Raji (cell line): Measurements from ENCODE around the gene UBAP1L.
A peak's percentile ranks its signal among the peaks of the same experiment; 100 is the strongest.

Source experiments
- POLR2A ChIP-seq: IDR thresholded peaks from 2 replicates; pipeline ENCODE4 v1.6.1; 2011; ENCODE audit warnings: low read depth, low read length, control low read depth; ENCODE audit not compliant: insufficient read depth

Gene UBAP1L

DNA sequence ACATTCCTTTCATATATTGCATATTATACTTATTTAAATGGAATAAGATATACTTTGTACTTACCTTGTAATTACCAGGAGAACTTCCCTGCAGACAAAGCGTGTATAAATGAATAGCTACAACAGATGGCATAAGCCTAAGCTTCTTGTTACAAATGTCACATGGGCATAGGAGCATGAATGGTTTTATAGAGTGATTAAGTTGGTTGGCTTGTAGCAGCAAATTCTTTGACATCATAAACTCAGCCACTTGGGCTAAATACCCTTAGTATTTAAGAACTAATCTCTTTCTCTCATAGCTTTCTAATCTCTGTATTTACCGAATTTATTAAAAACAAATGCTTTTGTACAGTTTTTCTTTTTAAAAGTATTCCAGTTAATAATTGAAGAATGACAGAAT lies at the start of gene UBAP1L:
Gene UBAP1L (minus strand): TSS at position 115 of the 400 bp plus-strand sequence. CDS start 8,985 bp downstream, outside the sequence.
- no peak for TF ChIP-seq POLR2A

DNA sequence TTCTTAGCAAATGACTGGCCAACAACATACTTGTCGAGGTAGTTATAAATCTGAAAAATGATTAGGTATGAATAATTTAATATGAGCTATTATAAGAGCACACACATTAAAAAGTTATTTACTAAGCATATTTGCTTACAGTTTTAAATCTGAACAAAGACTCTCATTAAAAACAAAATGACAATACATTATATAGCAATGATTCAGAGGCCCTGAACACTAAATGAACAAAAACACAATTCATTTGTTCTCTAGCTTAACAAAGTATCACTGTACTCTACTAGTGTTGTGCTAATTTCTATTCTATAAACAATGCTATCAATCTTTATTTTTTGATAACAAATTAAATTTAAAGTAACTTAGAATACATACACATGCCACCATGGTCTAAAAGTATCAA lies 49.1 kb upstream of the UBAP1L start:
- TF ChIP-seq POLR2A, result no peak

DNA sequence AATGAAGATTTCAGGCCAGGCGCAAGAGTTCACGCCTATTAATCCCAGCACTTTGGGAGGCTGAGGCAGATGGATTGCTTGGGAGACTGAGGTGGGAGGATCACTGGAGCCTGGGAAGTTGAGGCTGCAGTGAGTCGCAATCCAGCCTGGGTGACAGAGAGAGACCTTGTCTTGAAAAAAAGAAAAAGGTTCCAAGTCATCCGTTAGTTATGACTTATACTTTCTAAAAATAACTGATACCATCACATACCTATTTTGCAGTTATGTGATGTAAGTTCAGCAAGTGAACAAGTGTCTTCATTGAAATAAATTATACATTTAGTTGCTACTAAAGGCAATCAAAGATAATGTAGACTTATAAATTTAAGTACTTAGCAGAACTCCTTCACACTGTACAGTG lies 48.0 kb upstream of the UBAP1L start:
- no peak for TF ChIP-seq POLR2A

DNA sequence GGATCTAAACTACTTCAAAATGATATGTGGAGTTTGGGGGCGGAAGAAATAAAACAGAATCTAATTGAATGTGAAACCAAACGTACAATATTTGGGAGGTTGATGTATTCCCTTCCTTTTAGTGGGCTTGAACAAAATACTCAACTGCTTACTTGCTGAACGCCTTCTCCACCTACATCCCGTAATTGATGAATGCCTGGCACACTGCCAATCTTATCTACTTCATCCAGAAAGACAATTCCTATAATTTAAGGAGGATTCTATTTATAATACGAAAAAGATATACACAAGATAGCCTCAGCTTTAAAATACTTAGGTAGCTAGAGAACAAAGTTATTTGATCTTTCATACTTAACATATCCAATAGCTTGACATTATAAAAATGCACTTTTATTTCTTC lies 41.7 kb upstream of the UBAP1L start:
- TF ChIP-seq POLR2A, result no peak

DNA sequence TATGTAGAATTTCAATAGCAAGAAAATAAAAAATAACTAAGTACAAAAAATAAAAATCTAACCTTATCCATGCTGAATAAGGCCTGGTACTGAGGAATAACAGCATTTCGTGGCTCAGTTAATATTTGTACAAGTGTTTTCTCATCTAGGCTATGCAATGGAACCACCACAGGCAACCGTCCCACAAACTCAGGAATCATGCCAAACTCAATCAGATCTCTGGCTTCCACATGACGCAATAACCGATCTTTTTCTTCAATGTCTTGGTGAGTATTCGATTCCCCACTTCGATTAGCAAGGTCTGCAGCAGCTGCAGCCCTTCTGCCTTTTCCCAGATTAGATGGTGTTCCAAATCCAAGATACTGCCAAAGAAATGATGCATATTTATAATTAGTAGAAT lies 39.7 kb upstream of the UBAP1L start:
- TF ChIP-seq POLR2A, result no peak

DNA sequence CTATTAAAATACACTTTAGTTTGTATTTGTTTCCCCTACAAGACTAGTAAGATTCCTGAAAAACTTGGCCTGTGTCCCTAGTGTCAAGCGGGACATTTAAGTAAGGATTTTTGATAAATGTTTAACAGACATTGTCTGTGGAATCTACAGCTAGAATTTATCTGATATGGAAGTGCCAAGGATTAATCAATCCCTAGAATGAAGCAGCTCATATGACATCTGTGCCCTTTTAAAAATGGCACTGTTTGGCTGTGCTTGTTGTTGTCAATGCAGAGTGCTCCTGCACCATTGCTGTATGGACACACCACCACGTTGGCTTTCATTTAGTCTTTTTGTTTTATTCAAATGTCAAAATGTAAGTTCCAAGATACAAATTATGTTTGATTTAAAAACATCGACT lies 32.9 kb upstream of the UBAP1L start:
- no peak for TF ChIP-seq POLR2A

DNA sequence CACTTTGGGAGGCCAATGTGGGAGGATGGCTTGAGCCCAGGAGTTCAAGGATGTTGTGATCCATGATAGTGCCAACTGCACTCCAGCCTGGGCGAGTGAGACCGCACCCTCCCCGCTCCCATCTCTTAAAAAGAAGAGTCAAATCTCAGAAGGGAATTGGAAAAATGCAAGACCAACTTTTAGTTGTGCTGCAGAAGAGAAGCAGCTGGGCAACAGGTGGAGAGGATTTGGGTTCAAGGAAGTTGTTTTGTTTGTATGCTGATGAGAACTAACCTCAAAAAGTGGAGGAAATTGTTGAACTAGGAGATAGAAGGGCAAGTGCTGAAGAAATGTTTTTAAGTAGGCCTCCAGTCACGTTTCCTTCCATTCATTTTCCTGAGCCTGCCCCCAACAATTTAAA lies 31.4 kb upstream of the UBAP1L start:
- no peak for TF ChIP-seq POLR2A

DNA sequence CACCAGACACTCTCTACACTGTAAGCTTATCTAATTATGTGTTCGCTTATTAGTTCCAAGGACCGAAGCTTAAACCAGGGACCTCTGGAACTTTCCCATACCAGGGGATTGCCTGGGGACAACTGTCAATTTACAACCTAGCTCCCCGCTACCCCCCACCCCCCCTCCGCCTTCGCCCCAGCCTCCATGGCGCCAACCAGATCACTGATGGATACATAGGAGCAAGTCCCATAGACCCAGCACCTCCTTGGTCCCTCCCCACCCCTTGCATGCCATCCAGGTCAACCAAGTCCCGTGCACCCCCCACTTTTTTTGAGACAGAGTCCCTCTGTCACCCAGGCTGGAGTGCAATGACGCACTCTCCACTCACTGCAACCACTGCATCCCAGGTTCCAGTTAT lies 19.5 kb upstream of the UBAP1L start:
- no peak for TF ChIP-seq POLR2A

DNA sequence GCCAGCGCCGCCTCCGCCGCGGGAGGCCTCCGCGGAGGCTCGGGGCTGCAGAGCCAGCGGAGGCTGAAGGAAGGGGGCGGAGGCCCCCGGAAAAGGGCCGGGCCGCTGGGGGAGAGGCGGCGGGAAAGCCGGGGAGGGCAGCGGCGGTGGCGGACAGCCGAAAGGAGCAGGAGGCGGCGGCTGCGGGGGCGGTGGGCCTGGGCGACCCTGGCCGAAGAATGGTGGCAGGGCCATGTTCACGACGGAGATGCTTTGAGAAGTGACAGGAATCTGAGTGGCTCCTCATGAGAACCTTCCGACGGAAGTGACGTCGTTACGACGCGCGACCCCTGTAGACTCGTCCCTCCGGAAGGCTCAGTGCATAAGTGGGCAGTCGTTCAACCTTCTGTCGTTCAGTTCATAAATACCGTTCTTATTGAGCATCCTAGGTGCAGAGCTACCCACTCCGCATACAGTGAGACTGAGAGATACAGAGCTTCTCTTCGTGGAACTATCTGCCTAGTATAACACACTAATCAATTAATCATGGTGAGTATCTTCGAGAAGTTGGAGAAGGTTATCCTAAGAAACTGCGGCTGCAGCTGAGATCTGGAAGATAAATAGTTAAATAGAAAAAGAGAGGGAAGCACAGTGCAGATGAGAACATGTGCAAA lies 18.7 kb upstream of the UBAP1L start, which contains the start of gene PDCD7:
Gene PDCD7 (minus strand): TSS at position 261 of the 653 bp plus-strand sequence. CDS start 27 bp downstream, at position 234.
- peak; percentile 99 for TF ChIP-seq POLR2A

DNA sequence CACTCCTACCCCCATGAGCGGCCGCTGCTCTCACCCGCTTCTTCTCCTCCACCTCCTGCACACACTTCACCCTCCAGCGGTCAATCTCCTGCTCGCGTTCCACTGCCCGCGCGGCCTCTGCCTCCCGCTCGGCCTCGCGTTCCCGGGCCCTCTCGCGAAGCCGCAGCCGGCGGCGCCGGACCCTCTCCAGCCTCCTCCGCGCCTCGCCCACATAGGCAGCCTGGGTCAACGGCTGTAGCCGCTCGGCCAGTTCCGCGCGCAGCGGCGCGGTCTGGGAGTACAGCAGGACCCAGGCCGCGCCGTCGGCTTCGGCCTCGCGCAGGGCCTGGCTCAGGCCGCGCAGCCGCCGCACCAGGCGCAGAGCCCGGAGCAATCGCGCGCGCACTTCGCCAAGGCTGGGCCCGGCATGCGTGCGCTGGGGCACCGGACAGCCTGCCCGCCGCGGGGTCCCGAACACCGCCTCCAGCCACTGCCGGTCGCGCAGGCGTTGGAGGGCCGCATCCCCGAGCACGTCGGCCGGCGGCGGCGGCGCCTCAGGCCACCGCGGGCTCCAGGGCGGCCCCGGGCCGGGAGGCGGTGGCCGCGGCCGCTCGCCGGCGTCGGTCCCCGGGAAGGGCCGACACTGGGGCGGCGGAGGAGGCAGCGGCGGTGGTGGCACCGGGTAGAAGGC lies 18.0 kb upstream of the UBAP1L start:
- TF ChIP-seq POLR2A, result no peak; the same call in 1 of the 2 replicates

DNA sequence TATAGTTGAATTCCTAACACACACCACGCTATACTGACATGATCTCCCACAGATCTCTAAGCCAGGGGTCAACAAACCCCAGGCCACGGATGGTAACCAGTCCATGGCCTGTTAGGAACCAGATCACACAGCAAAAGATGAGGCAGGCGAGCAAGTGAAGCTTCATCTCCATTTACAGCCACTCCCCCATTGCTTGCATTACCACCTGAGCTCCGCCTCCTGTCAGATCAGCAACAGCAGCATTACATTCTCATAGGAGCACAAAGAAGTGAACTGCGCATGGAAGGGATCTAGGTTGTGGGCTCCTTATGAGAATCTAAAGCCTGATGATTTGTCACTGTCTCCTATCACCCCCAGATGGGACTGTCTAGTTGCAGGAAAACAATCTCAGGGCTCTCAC lies 15.9 kb upstream of the UBAP1L start:
- no peak for TF ChIP-seq POLR2A

DNA sequence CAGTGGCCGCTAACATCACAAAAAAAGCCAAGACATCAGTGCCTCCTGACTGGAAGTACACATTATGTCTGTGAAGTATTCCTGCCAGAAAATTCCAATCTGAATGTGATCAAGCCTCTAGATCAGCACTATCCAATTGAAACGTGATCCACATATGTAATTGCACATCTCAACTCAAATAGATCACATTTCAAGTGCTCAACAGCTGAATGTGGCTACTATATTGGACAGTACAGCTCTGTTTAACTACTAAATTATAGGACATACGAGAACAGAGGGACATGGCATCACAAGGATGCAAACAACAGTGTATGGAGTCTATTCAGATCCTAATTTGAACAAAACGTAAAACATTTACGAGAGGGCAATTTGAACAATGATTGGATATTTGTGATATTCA lies 542 bp upstream of the UBAP1L start:
- TF ChIP-seq POLR2A, result no peak

DNA sequence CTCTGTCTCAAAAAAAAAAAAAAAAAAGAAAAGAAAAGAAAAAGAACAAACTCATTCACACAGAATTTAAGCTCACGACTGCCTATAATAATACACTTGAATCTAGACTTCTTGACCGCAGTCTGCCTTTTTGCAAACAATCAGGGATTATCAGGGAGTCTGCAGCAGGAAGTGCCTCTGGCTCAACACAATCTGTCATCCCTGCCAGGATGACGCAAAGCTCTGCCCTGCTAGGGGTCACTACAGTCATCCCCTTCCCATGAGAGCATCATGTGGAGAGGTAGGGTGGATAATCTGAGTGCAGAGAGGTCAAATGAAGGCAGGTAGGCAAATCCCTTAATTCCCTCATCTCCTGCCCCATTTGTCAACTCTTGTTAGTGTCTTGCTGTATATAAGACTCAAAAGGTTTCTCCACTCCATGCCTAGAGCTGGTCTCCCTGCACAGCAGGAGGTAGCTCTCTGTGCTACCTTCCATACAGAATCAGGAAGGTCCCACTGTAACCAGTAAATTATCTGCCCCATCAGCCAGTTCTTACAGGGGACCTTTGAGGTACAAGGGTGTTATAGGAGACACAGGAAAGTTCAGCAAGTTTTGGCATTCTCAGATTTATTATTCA lies 4.2 kb downstream of the UBAP1L start:
- no peak for TF ChIP-seq POLR2A

DNA sequence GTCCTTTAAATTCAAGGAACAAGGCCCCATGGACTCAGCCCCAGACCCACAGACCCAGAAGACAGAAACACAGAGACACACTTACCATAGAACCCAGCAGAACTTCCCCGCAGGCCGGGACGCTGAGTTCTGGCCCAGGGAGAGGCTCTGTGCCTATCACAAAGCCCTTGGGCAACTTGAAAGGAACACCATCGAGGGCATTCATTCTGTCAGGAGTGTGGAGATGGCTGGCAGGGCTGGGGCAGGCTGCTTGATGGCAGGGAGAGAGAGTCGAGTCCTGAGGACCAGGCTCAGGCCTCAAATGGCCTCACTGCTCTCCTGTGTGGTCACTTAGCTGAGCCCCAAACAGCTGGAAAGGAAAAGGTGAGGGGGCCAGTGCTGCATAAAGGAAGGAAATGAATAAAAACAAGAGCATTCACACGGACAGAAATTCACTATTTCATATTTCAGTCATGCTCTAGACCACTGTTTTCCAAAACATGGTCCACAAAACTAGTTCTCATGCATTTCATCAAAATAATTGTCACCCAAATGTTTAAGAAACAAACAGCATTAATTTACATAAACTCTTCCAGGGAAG lies 8.9 kb downstream of the UBAP1L start:
- no peak for TF ChIP-seq POLR2A

DNA sequence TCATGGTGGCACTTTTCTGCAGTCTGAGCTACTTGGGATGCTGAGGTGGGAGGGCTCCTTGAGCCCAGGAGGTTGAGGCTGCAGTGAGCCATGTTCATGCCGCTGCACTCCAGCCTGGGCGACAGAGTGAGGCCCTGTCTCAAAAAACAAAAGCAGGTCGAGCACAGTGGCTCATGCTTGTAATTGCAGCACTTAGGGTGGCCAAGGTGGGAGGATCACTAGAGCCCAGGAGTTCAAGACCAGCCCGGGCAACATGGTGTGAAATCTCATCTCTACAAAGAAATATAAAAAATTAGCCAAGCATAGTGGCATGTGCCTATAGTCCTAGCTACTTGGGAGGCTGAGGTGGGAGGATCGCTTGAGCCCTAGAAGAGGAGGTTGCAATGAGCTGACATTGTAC lies 10.0 kb downstream of the UBAP1L start:
- no peak for TF ChIP-seq POLR2A

DNA sequence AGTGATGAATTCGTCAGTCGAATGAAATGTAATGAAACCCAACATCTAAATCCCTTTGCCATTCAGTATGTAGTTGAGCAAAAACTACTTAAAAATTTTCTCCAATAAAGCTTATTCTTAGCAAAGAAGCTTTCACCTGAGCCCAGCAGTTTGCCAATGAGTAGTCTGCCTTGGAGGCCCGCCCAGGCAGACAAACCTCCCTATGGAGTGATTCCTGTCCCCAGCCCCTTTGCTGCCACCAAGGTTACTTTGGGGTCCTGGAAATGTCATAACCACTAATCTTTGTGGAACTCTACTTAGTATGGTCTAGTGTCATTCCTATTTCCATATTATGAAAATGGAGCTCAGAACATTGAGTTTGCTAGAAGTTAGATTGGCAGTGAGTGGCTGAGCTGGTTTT lies 12.1 kb downstream of the UBAP1L start:
- no peak for TF ChIP-seq POLR2A

DNA sequence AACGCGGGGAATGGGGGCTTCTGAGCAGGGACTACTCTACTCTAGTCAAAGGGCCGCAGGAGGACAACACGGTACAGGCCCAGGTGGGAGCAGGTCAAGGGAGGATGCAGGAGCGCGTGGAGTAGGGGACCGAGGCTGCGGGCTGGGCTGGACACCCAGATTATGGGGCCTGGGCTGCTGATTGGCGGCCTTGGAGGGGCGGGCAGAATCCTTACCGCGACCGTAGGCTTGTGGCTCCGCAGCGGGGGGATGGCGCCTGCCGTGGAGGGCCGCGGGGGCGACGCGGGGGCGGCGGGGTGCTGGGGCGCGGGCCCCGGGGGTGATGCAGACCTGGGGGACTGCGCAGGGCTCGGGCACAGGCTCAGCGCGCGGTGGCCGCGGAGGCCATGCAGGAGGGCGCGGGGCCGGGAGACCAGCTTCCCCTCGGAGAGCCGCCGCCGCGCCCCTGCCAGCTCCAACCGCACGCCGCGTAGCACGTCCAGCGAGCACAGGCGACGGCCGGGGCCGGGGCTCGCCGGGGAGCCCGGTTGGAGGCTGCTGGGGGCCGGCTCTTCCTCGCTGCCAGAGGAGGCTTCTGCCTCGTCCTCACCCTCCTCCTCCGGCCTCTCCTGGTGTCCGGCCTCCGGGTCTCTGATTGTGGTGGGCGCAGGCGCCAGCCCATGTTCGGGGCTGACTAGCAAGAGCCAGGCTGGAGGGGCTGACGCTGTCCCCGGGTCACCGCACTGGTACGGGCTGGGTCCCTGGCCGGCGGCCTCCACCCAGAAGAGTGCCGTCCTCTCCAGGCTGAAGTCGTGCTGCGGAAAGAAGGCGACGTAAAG lies 12.9 kb downstream of the UBAP1L start:
- no peak for TF ChIP-seq POLR2A
